Ishikawa (cell line): ENCODE measurements around the gene LIPI.

ENCODE experiments used
- CEBPB ChIP-seq: IDR thresholded peaks from 2 replicates; pipeline ENCODE4 v1.6.1; 2012
- CREB1 ChIP-seq: IDR thresholded peaks from 2 replicates; pipeline ENCODE4 v1.6.1; 2012; ENCODE audit warnings: low read depth
- EGR1 ChIP-seq: IDR thresholded peaks from 2 replicates; pipeline ENCODE4 v1.6.1; 2012
- EP300 ChIP-seq: IDR thresholded peaks from 2 replicates; pipeline ENCODE4 v1.6.1; 2012; ENCODE audit warnings: borderline replicate concordance
- FOXM1 ChIP-seq: IDR thresholded peaks from 2 replicates; pipeline ENCODE4 v1.6.1; 2012; ENCODE audit warnings: low read depth, borderline replicate concordance
- MAX ChIP-seq: IDR thresholded peaks from 2 replicates; pipeline ENCODE4 v1.6.1; 2012
- NFIC ChIP-seq: IDR thresholded peaks from 2 replicates; pipeline ENCODE4 v1.6.1; 2012
- RAD21 ChIP-seq: IDR thresholded peaks from 2 replicates; pipeline ENCODE4 v1.6.1; 2012; ENCODE audit warnings: low read depth
- REST ChIP-seq: IDR thresholded peaks from 2 replicates; pipeline ENCODE4 v1.6.1; 2012; ENCODE audit warnings: low read depth, mild to moderate bottlenecking
- TCF12 ChIP-seq: IDR thresholded peaks from 2 replicates; pipeline ENCODE4 v1.6.1; 2012; ENCODE audit warnings: low read depth
- TEAD4 ChIP-seq: IDR thresholded peaks from 2 replicates; pipeline ENCODE4 v1.6.1; 2012
- USF1 ChIP-seq: IDR thresholded peaks from 2 replicates; pipeline ENCODE4 v1.6.1; 2012
- YY1 ChIP-seq: IDR thresholded peaks from 2 replicates; pipeline ENCODE4 v1.6.1; 2012; ENCODE audit warnings: low read depth

- TF ChIP-seq CEBPB, result no peak
- no peak for TF ChIP-seq TEAD4
- no peak for TF ChIP-seq EP300
- no peak for TF ChIP-seq YY1
- TF ChIP-seq REST, result no peak
- no peak for TF ChIP-seq NFIC
- no peak for TF ChIP-seq MAX
- TF ChIP-seq TCF12, result no peak
- no peak for TF ChIP-seq CREB1
- no peak for TF ChIP-seq EGR1
- TF ChIP-seq FOXM1, result no peak
- TF ChIP-seq RAD21, result no peak
- no peak for TF ChIP-seq USF1
Observed at GRCh38 chr21:14260174-14260764, 49.5 kb upstream of the LIPI start.
